Measurements from ENCODE around the gene PIGU. TPM values are rescaled to one million over a fixed set of nuclear protein-coding genes. Genes with fewer than 3 reads are reported as not detected.

PIGU gene
- total and polyA plus RNA-seq, 11 donors, result 10.8 to 24.8 (median 16.1) TPM

GRCh38 chr20:34547844-34548613 is 128.9 kb downstream of the PIGU start:
- intact Hi-C loops (cut with DNase I), result no loop called here
- H3K27ac ChIP-seq, result no peak overlapping the region
- H3K27me3 ChIP-seq, result no peaks in the 10 kb centered on the region
- WGBS, 4 donors, result 92 to 93% (median 93%) methylated on average over 21 to 22 of the region's 22 CpGs
- ATAC-seq (no peak), DNase-seq (peak in 1 of 5 donors; percentile 30)
- no peak for TF ChIP-seq POLR2A (IDR thresholded peaks at IDR 0.05)
- no peak for TF ChIP-seq CTCF (IDR thresholded peaks at IDR 0.05)
- H3K4me3 ChIP-seq, result no peak overlapping the region
- H3K4me1 ChIP-seq, result peaks cover 0 to 12% (median 1%) of the 10 kb centered on the region in 12 donors
- H3K9me3 ChIP-seq, result no peaks in the 10 kb centered on the region
- no peaks in the 10 kb centered on the region for H3K36me3 ChIP-seq

GRCh38 chr20:34546751-34547181 is 130.1 kb downstream of the PIGU start:
- H3K4me3 ChIP-seq, result no peak overlapping the region
- peaks cover 0 to 12% (median 1%) of the 10 kb centered on the region in 12 donors for H3K4me1 ChIP-seq
- TF ChIP-seq CTCF (IDR thresholded peaks at IDR 0.05) (no peak), POLR2A (IDR thresholded peaks at IDR 0.05) (no peak)
- ATAC-seq, result no peak
- 89 to 94% (median 92%) methylated on average over 11 of the region's 11 CpGs for WGBS, 4 donors
- DNase-seq, result peak in 2 of 5 donors; percentile 12 to 37
- intact Hi-C loops (cut with DNase I), result no loop called here
- H3K27ac ChIP-seq, result no peak overlapping the region
- no peaks in the 10 kb centered on the region for H3K9me3 ChIP-seq
- peaks cover 0 to 9% (median 6%) of the 10 kb centered on the region in 9 donors for H3K36me3 ChIP-seq
- no peaks in the 10 kb centered on the region for H3K27me3 ChIP-seq

GRCh38 chr20:34544109-34544796 is 132.6 kb downstream of the PIGU start:
- Histone ChIP-seq H3K27ac (no peak overlapping the region), H3K36me3 (peaks cover 0 to 34% (median 31%) of the 10 kb centered on the region in 9 donors), H3K27me3 (no peaks in the 10 kb centered on the region), H3K4me1 (peaks cover 0 to 21% (median 7%) of the 10 kb centered on the region in 12 donors), H3K9me3 (no peaks in the 10 kb centered on the region), H3K4me3 (peak overlapping the region in 6 of 12 donors; percentile 4 to 33 (median 18))
- ATAC-seq (peak in 3 of 4 donors; percentile 56 to 62 (median 59)), DNase-seq (peak in 1 of 5 donors; percentile 24)
- TF ChIP-seq CTCF (IDR thresholded peaks at IDR 0.05) (no peak), POLR2A (IDR thresholded peaks at IDR 0.05) (no peak)
- WGBS, 4 donors, result 19 to 34% (median 27%) methylated on average over 19 of the region's 19 CpGs
- intact Hi-C loops (cut with DNase I), result loop anchor here in 1 of 10 donors (5.0 kb wide), 1 partner anchor 223 kb away; no protein-coding TSS in a partner anchor

Data from heart left ventricle (tissue), 16 donors.